Caco-2 (cell line): Measurements from ENCODE around the gene CFAP46. TPM values are rescaled to one million over a fixed set of nuclear protein-coding genes. Genes with fewer than 3 reads are reported as not detected.
A peak's percentile ranks its signal among the peaks of the same experiment; 100 is the strongest.

Source experiments
- BruUV-seq: library from RNA; stranded (reverse); fragments of 400-500 nt; replicated peaks from 2 replicates; lab custom pipeline; 2021; lab: Mats Ljungman, UMichigan
- CTCF ChIA-PET: fragments of 300-600 bp; sonication (Branson Sonifier 250); formaldehyde crosslinking; loops from one replicate; lab custom pipeline; 2022; ENCODE audit warnings: antibody characterized with exemption; lab: Charles Lee
- POLR2A ChIA-PET: fragments of 300-600 bp; sonication (Branson Sonifier 250); formaldehyde crosslinking; loops from one replicate; lab custom pipeline; 2022; ENCODE audit warnings: antibody characterized with exemption; lab: Charles Lee
- DNase-seq, 2 experiments: peaks; one replicate each; pipeline versions ENCODE4 v3.0.0 to v3.0.0-alpha.2; 2020 to 2022
- H3K27me3 ChIP-seq: replicated peaks from 2 replicates; pipeline ENCODE4 v1.6.0; 2011; ENCODE audit warnings: low read length; ENCODE audit not compliant: control insufficient read depth, insufficient read depth
- H3K36me3 ChIP-seq: 2 replicates; pipeline ENCODE4 v1.5.1; 2011; ENCODE audit warnings: low read length; ENCODE audit not compliant: control insufficient read depth, insufficient read depth
- H3K4me1 ChIP-seq: fragments of 250-450 bp; sonication (Bioruptor Pico); 2 replicates; pipeline ENCODE4 v1.5.1; 2020; ENCODE audit warnings: mild to moderate bottlenecking
- H3K4me3 ChIP-seq: 2 replicates; pipeline ENCODE4 v1.5.1; 2011; ENCODE audit warnings: low read depth, mild to moderate bottlenecking, control low read depth, low read length
- H3K9me3 ChIP-seq: fragments of 250-450 bp; sonication (Bioruptor Pico); 2 replicates; pipeline ENCODE4 v1.5.1; 2020; ENCODE audit warnings: mild to moderate bottlenecking, moderate library complexity
- H3K27ac Mint-ChIP-seq: one replicate; pipeline ENCODE4 v1.8.0; 2022; ENCODE audit warnings: mixed read lengths; ENCODE audit not compliant: unreplicated experiment
- H3K27me3 Mint-ChIP-seq: one replicate; pipeline ENCODE4 v1.8.0; 2022; ENCODE audit warnings: mixed read lengths; ENCODE audit not compliant: insufficient read depth, unreplicated experiment
- H3K36me3 Mint-ChIP-seq: one replicate; pipeline ENCODE4 v1.8.0; 2022; ENCODE audit warnings: mild to moderate bottlenecking, mixed read lengths; ENCODE audit not compliant: insufficient read depth, unreplicated experiment
- H3K4me1 Mint-ChIP-seq: one replicate; pipeline ENCODE4 v1.8.0; 2022; ENCODE audit warnings: low read depth, mixed read lengths; ENCODE audit not compliant: unreplicated experiment
- H3K4me3 Mint-ChIP-seq: one replicate; pipeline ENCODE4 v1.8.0; 2022; ENCODE audit warnings: mild to moderate bottlenecking, moderate library complexity, mixed read lengths; ENCODE audit not compliant: unreplicated experiment
- H3K9me3 Mint-ChIP-seq: one replicate; pipeline ENCODE4 v1.8.0; 2022; ENCODE audit warnings: mixed read lengths; ENCODE audit not compliant: unreplicated experiment
- CTCF ChIP-seq, 2 experiments: fragments of 200-600 bp in 1 of 2; IDR thresholded peaks; 1 replicate in 1 of 2; 2 replicates in 1 of 2; pipeline versions ENCODE4 v1.5.1 to v1.8.0; 2011 to 2022; ENCODE audit warnings: antibody characterized with exemption in 1 of 2, control low read depth in 1 of 2, inconsistent platforms in 1 of 2, low read depth in 1 of 2, low read length in 1 of 2, mild to moderate bottlenecking in 1 of 2, moderate library complexity in 1 of 2; ENCODE audit not compliant: insufficient read depth in 1 of 2, severe bottlenecking in 1 of 2, unreplicated experiment in 1 of 2
- intact Hi-C: fragments of 100-400 bp; cut with micrococcal nuclease; formaldehyde crosslinking; loops from one replicate; pipeline ENCODE4 v1.10.0; 2022; ENCODE audit not compliant: unreplicated experiment
- total RNA-seq: library from RNA; stranded (reverse); gene quantifications from 2 replicates; pipeline ENCODE4 v1.2.3, GENCODE V29; 2022

The CFAP46 gene
- total RNA-seq, 1 experiment from 2014 or later = not detected

GRCh38 chr10:132883391-132883881 lies 58.9 kb downstream of the CFAP46 start:
- Mint-ChIP-seq H3K27ac (no peak overlapping the region), H3K36me3 (no peaks in the 10 kb centered on the region), H3K4me3 (no peak overlapping the region), H3K4me1 (no peaks in the 10 kb centered on the region), H3K27me3 (peaks cover 43% of the 10 kb centered on the region), H3K9me3 (no peaks in the 10 kb centered on the region)
- H3K36me3 ChIP-seq = no peaks in the 10 kb centered on the region
- CTCF ChIA-PET = no interaction called here
- H3K4me3 ChIP-seq = no peak overlapping the region
- no peak for TF ChIP-seq CTCF (IDR thresholded peaks at IDR 0.05; ENCODE audit: insufficient read depth in 1 of 2, low read depth in 1 of 2, low read length in 1 of 2, severe bottlenecking in 1 of 2, unreplicated experiment in 1 of 2)
- no peaks in the 10 kb centered on the region for H3K9me3 ChIP-seq
- DNase-seq = peak in 1 of 2 experiments; percentile 26
- POLR2A ChIA-PET = no interaction called here
- BruUV-seq = no TSS peak
- intact Hi-C loops = no loop called here
- H3K27me3 ChIP-seq = peaks cover 2% of the 10 kb centered on the region
- H3K4me1 ChIP-seq = no peaks in the 10 kb centered on the region

GRCh38 chr10:132882069-132882951 lies 60.1 kb downstream of the CFAP46 start:
- POLR2A ChIA-PET = no interaction called here
- CTCF ChIA-PET = no interaction called here
- Histone ChIP-seq H3K4me3 (no peak overlapping the region), H3K4me1 (no peaks in the 10 kb centered on the region), H3K36me3 (no peaks in the 10 kb centered on the region), H3K27me3 (peaks cover 2% of the 10 kb centered on the region), H3K9me3 (no peaks in the 10 kb centered on the region)
- H3K36me3 Mint-ChIP-seq = no peaks in the 10 kb centered on the region
- no peaks in the 10 kb centered on the region for H3K4me1 Mint-ChIP-seq
- intact Hi-C loops = no loop called here
- H3K27ac Mint-ChIP-seq = no peak overlapping the region
- H3K4me3 Mint-ChIP-seq = no peak overlapping the region
- H3K27me3 Mint-ChIP-seq = peaks cover 41% of the 10 kb centered on the region
- no TSS peak for BruUV-seq
- peak in 1 of 2 experiments; percentile 14 for DNase-seq
- H3K9me3 Mint-ChIP-seq = no peaks in the 10 kb centered on the region
- TF ChIP-seq CTCF (IDR thresholded peaks at IDR 0.05; ENCODE audit: insufficient read depth in 1 of 2, low read depth in 1 of 2, low read length in 1 of 2, severe bottlenecking in 1 of 2, unreplicated experiment in 1 of 2) = no peak

GRCh38 chr10:132881186-132881920 lies 61.0 kb downstream of the CFAP46 start:
- Histone ChIP-seq H3K4me3 (no peak overlapping the region), H3K27me3 (peaks cover 2% of the 10 kb centered on the region), H3K4me1 (no peaks in the 10 kb centered on the region), H3K36me3 (no peaks in the 10 kb centered on the region), H3K9me3 (no peaks in the 10 kb centered on the region)
- Mint-ChIP-seq H3K27ac (no peak overlapping the region), H3K27me3 (peaks cover 37% of the 10 kb centered on the region), H3K4me1 (no peaks in the 10 kb centered on the region), H3K36me3 (no peaks in the 10 kb centered on the region), H3K4me3 (no peak overlapping the region), H3K9me3 (no peaks in the 10 kb centered on the region)
- POLR2A ChIA-PET = no interaction called here
- TF ChIP-seq CTCF (IDR thresholded peaks at IDR 0.05; ENCODE audit: insufficient read depth in 1 of 2, low read depth in 1 of 2, low read length in 1 of 2, severe bottlenecking in 1 of 2, unreplicated experiment in 1 of 2) = no peak
- CTCF ChIA-PET = interaction anchor here (0.7 kb wide), 1 partner anchor 32 kb away, joined by 6 read pairs; no protein-coding TSS in a partner anchor
- BruUV-seq = no TSS peak
- intact Hi-C loops = no loop called here
- peak in 1 of 2 experiments; percentile 17 for DNase-seq
